Astrocyte of the cerebellum (primary cell): ENCODE measurements around the gene IGF2BP2.

ENCODE experiments used
- DNase-seq: peaks from one replicate; pipeline ENCODE4 v3.0.0-alpha.2; 2011; ENCODE audit warnings: low read depth
- H3K4me3 ChIP-seq: 2 replicates; pipeline ENCODE4 v1.5.1; 2011; ENCODE audit warnings: mild to moderate bottlenecking, low read depth, low read length, moderate library complexity
- CTCF ChIP-seq: IDR thresholded peaks from 2 replicates; pipeline ENCODE4 v1.5.1; 2012; ENCODE audit warnings: low read length, low read depth, moderate library complexity, mild to moderate bottlenecking; ENCODE audit errors: missing control alignments
- in situ Hi-C: cut with HindIII; loops from 2 replicates; pipeline ENCODE4 v1.10.0; 2017; ENCODE audit warnings: low sequenced_read_pairs

IGF2BP2 gene

GRCh38 chr3:185655426-185656320, 169.2 kb downstream of the IGF2BP2 start:
- in situ Hi-C loops, result no loop called here
- no peak overlapping the region for H3K4me3 ChIP-seq
- TF ChIP-seq CTCF, result no peak
- no peak for DNase-seq

GRCh38 chr3:185654758-185655145, 170.1 kb downstream of the IGF2BP2 start:
- DNase-seq, result no peak
- TF ChIP-seq CTCF, result no peak
- no peak overlapping the region for H3K4me3 ChIP-seq
- in situ Hi-C loops, result no loop called here

- in situ Hi-C loops, result no loop called here
Measured at GRCh38 chr3:185653949-185654757, 170.7 kb downstream of the IGF2BP2 start.

GRCh38 chr3:185651971-185652370, 172.9 kb downstream of the IGF2BP2 start:
- in situ Hi-C loops, result no loop called here
- H3K4me3 ChIP-seq, result no peak overlapping the region
- TF ChIP-seq CTCF, result no peak
- DNase-seq, result no peak

More at GRCh38 chr3:185653949-185654757, 170.7 kb downstream of the IGF2BP2 start:
- H3K4me3 ChIP-seq, result no peak overlapping the region
- TF ChIP-seq CTCF, result no peak
- no peak for DNase-seq

- H3K4me3 ChIP-seq, result no peak overlapping the region
- in situ Hi-C loops, result no loop called here
- DNase-seq, result no peak
- no peak for TF ChIP-seq CTCF
Measured at GRCh38 chr3:185649414-185649813, 175.4 kb downstream of the IGF2BP2 start.

GRCh38 chr3:185648396-185648795, 176.4 kb downstream of the IGF2BP2 start:
- no peak for TF ChIP-seq CTCF
- DNase-seq, result no peak
- in situ Hi-C loops, result no loop called here
- H3K4me3 ChIP-seq, result no peak overlapping the region
